NT2/D1 (cell line): ENCODE data around the gene PPP1R14D.

Experiments
- DNase-seq: peaks from one replicate; pipeline ENCODE4 v3.0.0-alpha.2; 2011; ENCODE audit warnings: low read depth, low spot score
- H3K27me3 ChIP-seq: 2 replicates; pipeline ENCODE4 v1.6.0; 2011; ENCODE audit warnings: mild to moderate bottlenecking; ENCODE audit not compliant: insufficient read length, insufficient read depth
- H3K36me3 ChIP-seq: 2 replicates; pipeline ENCODE4 v1.6.1; 2011; ENCODE audit warnings: mild to moderate bottlenecking, low read length, mixed read lengths; ENCODE audit not compliant: insufficient read depth, insufficient read length
- H3K4me1 ChIP-seq: 2 replicates; pipeline ENCODE4 v1.5.1; 2011; ENCODE audit not compliant: insufficient read depth, insufficient read length
- H3K4me3 ChIP-seq: 2 replicates; pipeline ENCODE4 v1.5.1; 2011; ENCODE audit warnings: low read depth; ENCODE audit not compliant: insufficient read length
- H3K9ac ChIP-seq: 2 replicates; pipeline ENCODE4 v1.6.0; 2011; ENCODE audit warnings: low read depth; ENCODE audit not compliant: insufficient read length
- H3K9me3 ChIP-seq: 2 replicates; pipeline ENCODE4 v1.5.1; 2011; ENCODE audit warnings: mild to moderate bottlenecking, low read length; ENCODE audit not compliant: insufficient read depth
- SUZ12 ChIP-seq: IDR thresholded peaks from 2 replicates; pipeline ENCODE4 v1.6.1; 2011; ENCODE audit not compliant: insufficient read length, insufficient read depth; ENCODE audit errors: extremely low read depth
- YY1 ChIP-seq: IDR thresholded peaks from 2 replicates; pipeline ENCODE4 v1.6.1; 2011; ENCODE audit not compliant: insufficient read length, insufficient read depth
- ZNF274 ChIP-seq: IDR thresholded peaks from 2 replicates; pipeline ENCODE4 v1.6.1; 2011; ENCODE audit warnings: mild to moderate bottlenecking, low read depth, low read length

Gene PPP1R14D

GRCh38 chr15:40857601-40858341, 29.3 kb upstream of the PPP1R14D start:
- TF ChIP-seq ZNF274 (no peak), YY1 (no peak), SUZ12 (no peak)
- H3K27me3 ChIP-seq = no peaks in the 10 kb centered on the region
- peaks cover 9% of the 10 kb centered on the region for H3K4me1 ChIP-seq
- no peak overlapping the region for H3K9ac ChIP-seq
- H3K4me3 ChIP-seq = no peak overlapping the region
- H3K36me3 ChIP-seq = peaks cover 42% of the 10 kb centered on the region
- no peaks in the 10 kb centered on the region for H3K9me3 ChIP-seq
- no peak for DNase-seq

GRCh38 chr15:40856746-40857145, 28.2 kb upstream of the PPP1R14D start:
- Histone ChIP-seq H3K4me3 (no peak overlapping the region), H3K9ac (no peak overlapping the region), H3K9me3 (no peaks in the 10 kb centered on the region), H3K36me3 (peaks cover 42% of the 10 kb centered on the region), H3K27me3 (no peaks in the 10 kb centered on the region), H3K4me1 (peaks cover 9% of the 10 kb centered on the region)
- TF ChIP-seq SUZ12 (no peak), ZNF274 (no peak)
- DNase-seq = no peak

- Histone ChIP-seq H3K4me3 (no peak overlapping the region), H3K4me1 (peaks cover 9% of the 10 kb centered on the region), H3K9ac (no peak overlapping the region), H3K9me3 (no peaks in the 10 kb centered on the region), H3K36me3 (peaks cover 42% of the 10 kb centered on the region), H3K27me3 (no peaks in the 10 kb centered on the region)
- DNase-seq = no peak
- TF ChIP-seq ZNF274 = no peak
Observed at GRCh38 chr15:40855706-40856234, 27.3 kb upstream of the PPP1R14D start.

GRCh38 chr15:40854161-40854560, 25.7 kb upstream of the PPP1R14D start:
- Histone ChIP-seq H3K9ac (no peak overlapping the region), H3K27me3 (no peaks in the 10 kb centered on the region), H3K9me3 (no peaks in the 10 kb centered on the region), H3K4me3 (no peak overlapping the region), H3K36me3 (peaks cover 47% of the 10 kb centered on the region), H3K4me1 (peaks cover 6% of the 10 kb centered on the region)
- TF ChIP-seq SUZ12 (no peak), ZNF274 (no peak), YY1 (no peak)
- DNase-seq = no peak

GRCh38 chr15:40853241-40853890, 24.9 kb upstream of the PPP1R14D start:
- DNase-seq = no peak

GRCh38 chr15:40852529-40852928, 24.0 kb upstream of the PPP1R14D start:
- H3K4me1 ChIP-seq = peaks cover 5% of the 10 kb centered on the region
- DNase-seq = no peak

More at GRCh38 chr15:40853241-40853890, 24.9 kb upstream of the PPP1R14D start:
- H3K9me3 ChIP-seq = no peaks in the 10 kb centered on the region
- H3K27me3 ChIP-seq = no peaks in the 10 kb centered on the region
- H3K9ac ChIP-seq = no peak overlapping the region
- TF ChIP-seq SUZ12 (no peak), ZNF274 (no peak), YY1 (no peak)
- peaks cover 44% of the 10 kb centered on the region for H3K36me3 ChIP-seq
- peaks cover 6% of the 10 kb centered on the region for H3K4me1 ChIP-seq
- no peak overlapping the region for H3K4me3 ChIP-seq

GRCh38 chr15:40850576-40851112, 22.1 kb upstream of the PPP1R14D start:
- Histone ChIP-seq H3K27me3 (no peaks in the 10 kb centered on the region), H3K36me3 (peaks cover 30% of the 10 kb centered on the region), H3K9ac (no peak overlapping the region), H3K4me1 (peaks cover 12% of the 10 kb centered on the region), H3K4me3 (no peak overlapping the region), H3K9me3 (no peaks in the 10 kb centered on the region)
- TF ChIP-seq ZNF274 (no peak), SUZ12 (no peak), YY1 (no peak)
- no peak for DNase-seq

More at GRCh38 chr15:40852529-40852928, 24.0 kb upstream of the PPP1R14D start:
- Histone ChIP-seq H3K36me3 (peaks cover 44% of the 10 kb centered on the region), H3K4me3 (no peak overlapping the region), H3K9ac (no peak overlapping the region), H3K27me3 (no peaks in the 10 kb centered on the region), H3K9me3 (no peaks in the 10 kb centered on the region)
- TF ChIP-seq YY1 (no peak), ZNF274 (no peak), SUZ12 (no peak)
